SJSA1 (cell line): ENCODE results near the gene SGMS1. TPM values are rescaled to one million over a fixed set of nuclear protein-coding genes. Genes with fewer than 3 reads are reported as not detected.

Experiments used
- DNase-seq, 2 experiments: peaks; one replicate each; pipeline ENCODE4 v3.0.0-alpha.2; 2015 to 2020; ENCODE audit warnings: low spot score in 2 of 2, low read depth in 1 of 2
- H3K27ac ChIP-seq: fragments of 250-450 bp; sonication (Bioruptor Pico); 2 replicates; pipeline ENCODE4 v1.5.1; 2020; ENCODE audit warnings: mild to moderate bottlenecking, moderate library complexity
- H3K27me3 ChIP-seq: fragments of 250-450 bp; sonication (Bioruptor Pico); replicated peaks from 2 replicates; pipeline ENCODE4 v1.5.1; 2020; ENCODE audit warnings: mild to moderate bottlenecking, moderate library complexity
- H3K36me3 ChIP-seq: fragments of 250-450 bp; sonication (Bioruptor Pico); 2 replicates; pipeline ENCODE4 v1.5.1; 2020; ENCODE audit warnings: mild to moderate bottlenecking
- H3K4me1 ChIP-seq: fragments of 250-450 bp; sonication (Bioruptor Pico); replicated peaks from 2 replicates; pipeline ENCODE4 v1.6.1; 2021; ENCODE audit warnings: mild to moderate bottlenecking
- H3K4me3 ChIP-seq: fragments of 250-450 bp; sonication (Bioruptor Pico); 2 replicates; pipeline ENCODE4 v1.5.1; 2020; ENCODE audit warnings: mild to moderate bottlenecking
- H3K9me3 ChIP-seq: fragments of 250-450 bp; sonication (Bioruptor Pico); replicated peaks from 2 replicates; pipeline ENCODE4 v1.5.1; 2020; ENCODE audit warnings: mild to moderate bottlenecking
- total RNA-seq: library from RNA; depleted of rRNA; stranded (reverse); fragments of >200 nt; shearing (Covaris generic); gene quantifications from 2 replicates; pipeline ENCODE4 v1.2.3, GENCODE V29; 2014

The SGMS1 gene
- total RNA-seq, 1 experiment from 2014 or later = 109 TPM

DNA sequence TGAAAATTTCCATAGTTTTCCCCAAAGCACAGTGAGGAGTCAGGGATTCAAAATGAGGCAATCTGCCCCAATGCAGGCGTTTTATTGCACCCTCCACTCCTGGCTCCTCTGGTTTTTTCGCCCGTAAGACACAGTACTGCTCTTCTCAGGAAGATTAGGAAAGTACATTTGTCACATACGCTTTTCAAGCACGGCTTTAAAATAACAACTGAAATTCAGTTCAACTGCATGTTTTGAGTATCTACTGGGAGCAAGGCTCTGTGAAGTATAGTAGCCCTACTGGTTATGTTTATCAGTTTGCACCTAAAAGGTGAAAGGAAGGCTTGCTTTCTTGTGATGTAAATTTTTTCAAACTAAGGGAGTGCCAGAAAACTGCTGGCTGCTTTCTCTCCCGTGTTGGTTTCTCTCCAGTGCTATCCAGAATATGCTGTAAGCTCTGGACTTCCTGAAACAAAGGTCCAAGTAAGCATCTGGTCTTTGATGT lies 1.9 kb upstream of the SGMS1 start:
- Histone ChIP-seq H3K4me3 (peak overlapping the region; percentile 71), H3K27ac (peak overlapping the region; percentile 89), H3K9me3 (no peaks in the 10 kb centered on the region), H3K36me3 (peaks cover 7% of the 10 kb centered on the region), H3K4me1 (peaks cover 16% of the 10 kb centered on the region), H3K27me3 (no peaks in the 10 kb centered on the region)
- DNase-seq = no peak

- peaks cover 16% of the 10 kb centered on the region for H3K4me1 ChIP-seq
- peak overlapping the region; percentile 89 for H3K27ac ChIP-seq
- peak; percentile 73 to 97 for DNase-seq
- H3K9me3 ChIP-seq = no peaks in the 10 kb centered on the region
- peaks cover 7% of the 10 kb centered on the region for H3K36me3 ChIP-seq
- H3K4me3 ChIP-seq = peak overlapping the region; percentile 71
- H3K27me3 ChIP-seq = no peaks in the 10 kb centered on the region
These were observed 1.2 kb upstream of the SGMS1 start for GRCh38 chr10:50624866-50625501.

DNA sequence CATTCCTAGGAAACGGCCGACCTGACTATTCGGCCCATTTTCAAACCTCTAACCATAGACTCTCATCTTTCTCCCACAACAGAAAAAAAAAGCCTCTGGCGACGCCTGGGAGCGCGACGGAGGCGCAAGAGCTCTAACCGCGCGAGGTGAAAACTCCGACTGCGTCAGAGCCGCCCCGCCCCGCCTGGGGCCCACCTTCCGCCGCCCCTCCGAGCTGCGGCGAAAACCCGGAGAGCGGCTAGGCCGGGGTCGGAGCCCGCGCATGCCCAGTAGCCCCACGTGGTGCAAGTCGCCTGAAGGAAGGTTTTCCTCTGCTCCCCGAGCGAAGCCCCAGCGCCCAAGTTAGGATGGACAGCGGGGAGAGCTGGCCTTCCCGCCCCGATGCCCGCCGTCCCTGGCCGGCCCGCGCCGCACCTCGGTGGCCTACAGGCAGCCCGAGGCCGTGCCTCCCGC lies 683 bp upstream of the SGMS1 start:
- Histone ChIP-seq H3K4me1 (peaks cover 16% of the 10 kb centered on the region), H3K36me3 (peaks cover 7% of the 10 kb centered on the region), H3K27ac (peak overlapping the region; percentile 89), H3K4me3 (peak overlapping the region; percentile 71), H3K27me3 (no peaks in the 10 kb centered on the region), H3K9me3 (no peaks in the 10 kb centered on the region)
- peak; percentile 96 to 97 for DNase-seq

DNA sequence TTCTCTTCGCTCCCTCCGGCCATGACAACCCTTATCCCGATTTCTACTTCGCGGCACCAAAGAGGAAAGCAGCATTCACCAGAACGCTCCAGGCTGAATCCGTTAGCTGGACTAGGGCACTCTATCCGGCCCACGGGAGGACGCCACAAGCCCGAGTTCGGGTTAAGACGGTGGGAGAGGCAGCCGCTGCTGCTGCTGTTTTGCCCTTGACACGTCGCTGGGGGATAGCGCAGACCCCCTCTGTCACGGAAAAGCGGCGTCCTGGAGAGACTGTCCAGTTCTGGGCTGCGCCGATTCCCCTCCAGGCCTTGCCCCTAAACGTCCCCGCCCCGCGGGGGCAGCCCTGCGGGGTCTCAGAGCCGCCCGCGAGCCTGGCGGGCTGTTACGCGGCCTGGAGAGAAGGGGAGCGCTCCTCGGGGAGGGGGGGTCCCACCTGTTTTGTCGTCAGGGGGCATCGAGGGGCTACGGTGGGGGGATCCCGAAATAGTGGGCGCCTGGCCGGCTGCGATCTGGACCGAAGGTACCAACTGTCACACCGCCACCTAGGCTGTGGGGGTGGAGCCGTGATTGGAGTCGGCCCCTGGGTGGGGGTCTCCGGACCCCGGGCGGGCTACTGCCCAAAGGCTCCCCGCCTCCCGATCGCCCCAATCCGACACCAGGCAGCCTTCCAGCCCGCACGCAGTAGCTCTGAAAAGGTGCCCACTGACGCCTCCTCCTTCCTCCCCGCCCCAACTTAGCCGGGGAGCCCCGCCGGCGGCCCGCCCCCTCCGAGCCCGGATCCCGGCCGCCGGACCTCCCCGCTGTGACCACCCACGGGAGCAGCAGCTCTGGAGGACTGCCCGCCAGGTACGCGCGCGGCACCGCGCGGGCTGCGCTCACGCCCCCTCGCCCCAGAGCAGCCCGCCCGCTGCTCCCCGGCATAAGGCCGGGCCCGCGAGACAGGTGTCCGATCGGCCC lies 772 bp downstream of the SGMS1 start:
- Histone ChIP-seq H3K27ac (peak overlapping the region; percentile 89), H3K9me3 (no peaks in the 10 kb centered on the region), H3K27me3 (no peaks in the 10 kb centered on the region), H3K4me3 (peak overlapping the region; percentile 71), H3K4me1 (peaks cover 16% of the 10 kb centered on the region), H3K36me3 (peaks cover 7% of the 10 kb centered on the region)
- DNase-seq = peak; percentile 49 to 53

DNA sequence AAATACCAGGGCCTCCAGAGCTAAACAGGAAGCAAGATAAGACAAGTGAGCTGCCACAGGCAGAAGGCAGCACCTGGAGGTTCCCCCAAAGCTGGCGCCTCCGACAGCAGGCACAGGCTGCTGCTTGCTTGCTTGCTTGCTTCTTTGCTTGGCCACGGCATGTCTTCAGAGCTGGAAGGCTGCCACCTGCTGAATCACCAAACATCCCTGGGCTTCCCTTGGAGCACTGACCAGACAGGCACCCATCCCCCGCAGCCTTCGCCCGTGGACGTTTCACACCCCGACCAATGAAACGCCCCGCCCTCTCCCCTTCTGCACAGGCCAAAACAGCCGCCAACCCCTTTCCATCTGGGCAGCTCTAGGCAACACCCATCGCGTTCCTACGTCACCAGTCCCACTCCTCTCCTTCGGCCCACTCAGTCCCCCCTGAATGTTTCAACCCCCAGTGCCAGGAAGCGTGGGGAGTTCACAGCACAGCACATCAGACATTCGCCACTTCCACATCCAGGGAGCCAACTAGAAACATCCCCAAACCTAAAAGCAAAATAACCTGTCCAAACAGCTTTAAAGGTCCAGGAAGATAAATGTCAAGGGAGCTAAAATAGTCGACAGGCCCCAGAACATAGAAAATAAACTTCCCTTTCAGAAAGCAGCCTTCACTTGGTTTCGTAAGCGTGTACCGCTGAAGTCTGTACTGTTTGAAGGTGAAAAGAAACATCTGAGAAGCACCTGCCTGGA lies 1.6 kb downstream of the SGMS1 start:
- H3K9me3 ChIP-seq = no peaks in the 10 kb centered on the region

DNA sequence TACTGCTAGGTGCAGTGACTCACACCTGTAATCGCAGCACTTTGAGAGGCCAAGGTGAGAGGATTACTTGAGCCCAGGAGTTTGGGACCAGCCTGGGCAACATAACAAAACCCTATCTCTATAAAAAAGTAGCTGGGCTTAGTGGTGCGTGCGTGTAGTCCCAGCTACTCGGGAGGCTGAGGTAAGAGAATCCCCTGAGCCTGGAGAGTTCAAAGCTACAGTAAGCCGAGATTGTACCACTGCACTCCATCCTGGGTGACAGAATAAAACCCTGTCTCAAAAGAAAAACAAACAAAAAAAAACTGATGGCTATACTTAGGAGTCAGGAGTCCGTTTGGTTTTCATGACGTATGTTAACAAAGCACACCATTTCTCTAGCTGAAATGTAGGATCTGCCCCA lies 2.9 kb downstream of the SGMS1 start:
- Histone ChIP-seq H3K9me3 (no peaks in the 10 kb centered on the region), H3K27ac (no peak overlapping the region), H3K4me3 (no peak overlapping the region), H3K36me3 (peaks cover 7% of the 10 kb centered on the region), H3K27me3 (no peaks in the 10 kb centered on the region), H3K4me1 (peaks cover 16% of the 10 kb centered on the region)
- no peak for DNase-seq

More for the DNA sequence above, 1.6 kb downstream of the SGMS1 start:
- Histone ChIP-seq H3K4me3 (peak overlapping the region; percentile 71), H3K27me3 (no peaks in the 10 kb centered on the region), H3K4me1 (peaks cover 16% of the 10 kb centered on the region), H3K36me3 (peaks cover 7% of the 10 kb centered on the region), H3K27ac (0 out of 2 replicates have a peak overlapping the region, but pooled peaks have one; percentile 6)
- peak; percentile 66 to 92 for DNase-seq

DNA sequence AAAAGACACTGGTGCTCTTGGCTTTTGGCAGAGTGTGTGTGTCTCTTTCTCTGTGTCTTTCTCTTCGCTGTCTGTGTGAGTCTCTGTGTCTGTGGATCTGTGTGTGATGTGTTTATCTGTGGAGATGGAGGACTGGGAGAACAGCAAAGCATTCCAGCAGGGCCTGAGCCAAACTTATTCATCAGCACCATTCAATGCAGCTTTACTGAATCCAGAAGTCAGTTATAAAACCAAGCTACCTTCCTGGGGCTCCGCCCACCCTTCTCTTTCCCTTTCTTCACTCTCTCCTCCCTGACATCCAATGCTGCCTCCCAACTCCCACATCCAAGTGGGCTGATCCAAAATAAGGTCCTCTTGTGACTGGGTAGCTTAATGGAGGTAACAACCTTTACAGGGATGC lies 3.9 kb downstream of the SGMS1 start:
- no peak for DNase-seq
- Histone ChIP-seq H3K36me3 (peaks cover 5% of the 10 kb centered on the region), H3K4me1 (peaks cover 12% of the 10 kb centered on the region), H3K27me3 (no peaks in the 10 kb centered on the region), H3K4me3 (no peak overlapping the region), H3K27ac (no peak overlapping the region), H3K9me3 (no peaks in the 10 kb centered on the region)

- H3K4me1 ChIP-seq = peaks cover 12% of the 10 kb centered on the region
- DNase-seq = no peak
- no peak overlapping the region for H3K27ac ChIP-seq
- no peaks in the 10 kb centered on the region for H3K9me3 ChIP-seq
- peaks cover 4% of the 10 kb centered on the region; the same call in 1 of the 2 replicates for H3K36me3 ChIP-seq
- H3K4me3 ChIP-seq = no peak overlapping the region
- H3K27me3 ChIP-seq = no peaks in the 10 kb centered on the region
These were observed 4.6 kb downstream of the SGMS1 start for GRCh38 chr10:50619166-50619565.

GRCh38 chr10:50618624-50619023 lies 5.1 kb downstream of the SGMS1 start:
- DNase-seq = no peak
- Histone ChIP-seq H3K4me3 (no peak overlapping the region), H3K4me1 (peaks cover 12% of the 10 kb centered on the region), H3K9me3 (no peaks in the 10 kb centered on the region), H3K27me3 (no peaks in the 10 kb centered on the region), H3K27ac (no peak overlapping the region), H3K36me3 (peaks cover 2% of the 10 kb centered on the region; the same call in 1 of the 2 replicates)

GRCh38 chr10:50615658-50616057 lies 8.1 kb downstream of the SGMS1 start:
- no peaks in the 10 kb centered on the region for H3K36me3 ChIP-seq
- no peak overlapping the region for H3K4me3 ChIP-seq
- no peak for DNase-seq
- H3K27ac ChIP-seq = no peak overlapping the region
- no peaks in the 10 kb centered on the region for H3K9me3 ChIP-seq
- H3K27me3 ChIP-seq = no peaks in the 10 kb centered on the region
- H3K4me1 ChIP-seq = no peaks in the 10 kb centered on the region

DNA sequence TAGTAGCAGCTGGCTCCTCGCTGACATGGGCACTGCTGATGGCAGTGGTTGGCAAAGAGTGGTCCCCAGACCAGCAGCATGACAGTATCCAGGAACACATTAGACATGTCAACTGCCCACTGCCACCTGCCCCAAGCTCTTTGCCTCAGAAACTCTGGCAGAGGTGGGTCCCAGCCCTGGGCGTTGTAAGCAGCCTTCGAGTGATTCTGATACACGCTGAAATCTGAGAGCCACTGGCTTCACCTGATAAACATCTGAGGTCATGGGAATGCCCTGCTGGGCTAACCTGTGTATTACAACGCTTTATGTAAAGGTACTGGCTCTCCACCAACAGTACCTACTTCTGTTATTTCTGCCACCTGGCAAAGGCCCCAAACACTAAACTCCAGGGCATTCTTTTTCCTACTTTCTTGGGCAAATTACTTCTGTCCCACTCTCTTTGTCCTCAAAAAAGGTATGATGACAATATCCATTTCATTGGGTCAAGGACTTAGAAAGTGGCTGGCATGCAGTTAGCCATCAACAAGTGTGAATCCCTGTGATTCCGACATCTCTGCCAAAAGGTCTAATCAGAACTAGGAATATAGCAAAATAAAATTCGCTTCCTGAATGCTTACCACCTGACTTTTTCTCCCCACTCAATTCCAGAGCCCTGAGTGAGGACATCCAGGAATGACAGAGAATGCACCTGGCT lies 9.2 kb downstream of the SGMS1 start:
- no peak for DNase-seq
- H3K27ac ChIP-seq = no peak overlapping the region
- no peak overlapping the region for H3K4me3 ChIP-seq
- no peaks in the 10 kb centered on the region for H3K36me3 ChIP-seq
- no peaks in the 10 kb centered on the region for H3K9me3 ChIP-seq
- no peaks in the 10 kb centered on the region for H3K27me3 ChIP-seq
- H3K4me1 ChIP-seq = no peaks in the 10 kb centered on the region

- H3K27ac ChIP-seq = no peak overlapping the region
- H3K36me3 ChIP-seq = no peaks in the 10 kb centered on the region
- H3K9me3 ChIP-seq = no peaks in the 10 kb centered on the region
- no peaks in the 10 kb centered on the region for H3K27me3 ChIP-seq
- H3K4me1 ChIP-seq = no peaks in the 10 kb centered on the region
- no peak for DNase-seq
- H3K4me3 ChIP-seq = no peak overlapping the region
These were observed 9.9 kb downstream of the SGMS1 start for GRCh38 chr10:50613726-50614443.
